HepG2 (cell line): ENCODE data around the gene SKP2. TPM values are rescaled to one million over a fixed set of nuclear protein-coding genes. Genes with fewer than 3 reads are reported as not detected.

Source experiments
- ATAC-seq: fragments of 200-7000 bp; cut with Tn5 transposase; 3 replicates; pipeline ENCODE4 v1.9.1; 2020; ENCODE audit warnings: mild to moderate bottlenecking, moderate library complexity
- BruUV-seq: library from RNA; stranded (reverse); fragments of 400-500 nt; replicated peaks from 2 replicates; lab custom pipeline; 2021; lab: Mats Ljungman, UMichigan
- CTCF ChIA-PET: fragments of 300-600 bp; formaldehyde crosslinking; extraction: SDS; loops from one replicate; lab custom pipeline; 2021; ENCODE audit warnings: low total read pairs, inconsistent platforms, low intra/inter-chr PET ratio; lab: Yijun Ruan, JAX
- POLR2A ChIA-PET: fragments of 350-600 bp; sonication (Branson Sonifier 250); formaldehyde crosslinking; loops from one replicate; lab custom pipeline; 2020; ENCODE audit warnings: antibody characterized with exemption, inconsistent platforms; lab: Yijun Ruan, JAX
- DNase-seq: peaks from one replicate; pipeline ENCODE4 v3.0.0-alpha.2; 2015; ENCODE audit warnings: low spot score
- FAIRE-seq: peaks from 3 replicates; lab custom pipeline; 2011; peaks lifted over from hg19 to GRCh38; lab: Jason Lieb, UNC
- H2AFZ ChIP-seq: one replicate; pipeline ENCODE4 v1.6.1; 2011; ENCODE audit warnings: low read length, inconsistent platforms
- H3K27ac ChIP-seq: fragments of 300-600 bp; 3 replicates; pipeline ENCODE4 v1.8.0; 2011; ENCODE audit warnings: mixed run types, mild to moderate bottlenecking, mixed read lengths, low read length, inconsistent platforms; ENCODE audit not compliant: insufficient read depth; ENCODE audit errors: extremely low read length
- H3K27me3 ChIP-seq, 2 experiments: fragments of 200-600 bp in 1 of 2; 2 replicates in 1 of 2; 3 replicates in 1 of 2; pipeline versions ENCODE4 v1.6.0 to v1.8.0; 2011; ENCODE audit warnings: low read length in 2 of 2, mild to moderate bottlenecking in 2 of 2, moderate library complexity in 2 of 2, inconsistent platforms in 1 of 2; ENCODE audit not compliant: insufficient read depth in 2 of 2, control insufficient read depth in 1 of 2
- H3K36me3 ChIP-seq, 2 experiments: fragments of 200-600 bp in 1 of 2; replicated peaks in 1 of 2; 2 replicates in 1 of 2; 3 replicates in 1 of 2; pipeline versions ENCODE4 v1.5.1 to v1.8.0; 2011; ENCODE audit warnings: low read length in 2 of 2, inconsistent platforms in 1 of 2; ENCODE audit not compliant: insufficient read depth in 2 of 2, control insufficient read depth in 1 of 2
- H3K4me1 ChIP-seq: 2 replicates; pipeline ENCODE4 v1.5.1; 2012; ENCODE audit warnings: low read length, inconsistent platforms; ENCODE audit not compliant: insufficient read depth
- H3K4me2 ChIP-seq: 2 replicates; pipeline ENCODE4 v1.6.0; 2011; ENCODE audit warnings: low read depth, low read length, inconsistent platforms
- H3K4me3 ChIP-seq, 3 experiments: fragments of 200-600 bp in 1 of 3; sonication (generic), shearing (Covaris generic) in 1 of 3; replicated peaks in 1 of 3; 2 replicates each; pipeline ENCODE4 v1.5.1; 2011 to 2016; ENCODE audit warnings: low read length in 3 of 3, inconsistent platforms in 2 of 3, low read depth in 2 of 3, mild to moderate bottlenecking in 2 of 3, control low read depth in 1 of 3, mixed read lengths in 1 of 3; ENCODE audit not compliant: insufficient read depth in 1 of 3
- H3K79me2 ChIP-seq: one replicate; pipeline ENCODE4 v1.6.1; 2011; ENCODE audit warnings: low read length, inconsistent platforms; ENCODE audit not compliant: insufficient read depth
- H3K9ac ChIP-seq: 2 replicates; pipeline ENCODE4 v1.6.0; 2011; ENCODE audit warnings: mild to moderate bottlenecking, low read depth, low read length, inconsistent platforms; ENCODE audit not compliant: insufficient read depth
- H3K9me3 ChIP-seq: 2 replicates; pipeline ENCODE4 v1.5.1; 2012; ENCODE audit warnings: mild to moderate bottlenecking, low read length
- H4K20me1 ChIP-seq: 2 replicates; pipeline ENCODE4 v1.6.0; 2011; ENCODE audit warnings: inconsistent platforms, mild to moderate bottlenecking, low read length, moderate library complexity; ENCODE audit not compliant: insufficient read depth
- ATF1 ChIP-seq: IDR thresholded peaks from 2 replicates; pipeline ENCODE4 v1.6.1; 2016; ENCODE audit warnings: mild to moderate bottlenecking, control low read depth
- CEBPB ChIP-seq: IDR thresholded peaks from 2 replicates; pipeline ENCODE4 v1.6.1; 2011; ENCODE audit warnings: low read depth, low read length, improper control_type of control experiment, borderline replicate concordance
- CEBPG ChIP-seq: IDR thresholded peaks from 2 replicates; pipeline ENCODE4 v1.6.1; 2016
- HNRNPLL ChIP-seq: fragments of 200-400 bp; formaldehyde crosslinking; IDR thresholded peaks from 2 replicates; pipeline ENCODE4 v1.6.1; 2017; ENCODE audit warnings: mild to moderate bottlenecking, low read depth, low read length; ENCODE audit not compliant: poor library complexity, severe bottlenecking
- PRDM4 ChIP-seq: sonication (generic); formaldehyde crosslinking; IDR thresholded peaks from 2 replicates; pipeline ENCODE4 v1.9.0; 2021; ENCODE audit warnings: missing genetic modification reagents, borderline replicate concordance
- SRF ChIP-seq: IDR thresholded peaks from 2 replicates; pipeline ENCODE4 v1.6.1; 2011; ENCODE audit warnings: mild to moderate bottlenecking, low read depth, low read length, moderate library complexity
- ZBTB21 ChIP-seq: sonication (generic); formaldehyde crosslinking; IDR thresholded peaks from 2 replicates; pipeline ENCODE4 v1.4.0; 2020; ENCODE audit warnings: missing genetic modification reagents
- ZNF335 ChIP-seq: sonication (generic); formaldehyde crosslinking; IDR thresholded peaks from 2 replicates; pipeline ENCODE4 v1.4.0; 2020; ENCODE audit warnings: missing genetic modification reagents
- ZXDC ChIP-seq: sonication (generic); formaldehyde crosslinking; IDR thresholded peaks from 2 replicates; pipeline ENCODE4 v1.5.0; 2020; ENCODE audit warnings: mild to moderate bottlenecking, missing genetic modification reagents
- WGBS: methylation state at CpG from one replicate; pipeline ENCODE4 v1.1.6; 2017; ENCODE audit warnings: low lambda C conversion rate; 5-methylcytosine and 5-hydroxymethylcytosine counted together
- in situ Hi-C: cut with HindIII; loops from 2 replicates; pipeline ENCODE4 v1.10.0; 2017; ENCODE audit warnings: low pct_unique_long_range_greater_than_20kb; ENCODE audit not compliant: extremely low pct_ligation_motif_present
- intact Hi-C: fragments of 100-400 bp; cut with micrococcal nuclease; formaldehyde crosslinking; loops from one replicate; pipeline ENCODE4 v1.10.0; 2022; ENCODE audit not compliant: unreplicated experiment
- polyA plus RNA-seq, 8 experiments: library from polyadenylated mRNA; depleted of rRNA in 3 of 8; stranded (reverse) in 7 of 8; unstranded in 1 of 8; fragments of >200 nt; fragmentation: Illumina TruSeq in 4 of 8; extraction: Trizol in 4 of 8; gene quantifications; 2 replicates each; pipeline versions ENCODE4 v1.2.1 to v1.2.3, GENCODE V29; 2011 to 2016; ENCODE audit warnings: low read depth in 4 of 8, missing spikeins in 1 of 8, mixed read lengths in 1 of 8; ENCODE audit not compliant: insufficient read depth in 1 of 8
- total RNA-seq, 5 experiments: library from RNA; depleted of rRNA; stranded (reverse); fragments of >200 nt; fragmentation: Illumina TruSeq; extraction: Trizol; gene quantifications; 2 replicates each; pipeline ENCODE4 v1.2.3, GENCODE V29; 2016; ENCODE audit warnings: low read depth in 1 of 5

SKP2 gene
- total and polyA plus RNA-seq, 2 of the 13 experiments (the other 11 are each of a cell fraction or from before 2014, with no cell fraction given): 29.6 to 84.1 TPM

DNA sequence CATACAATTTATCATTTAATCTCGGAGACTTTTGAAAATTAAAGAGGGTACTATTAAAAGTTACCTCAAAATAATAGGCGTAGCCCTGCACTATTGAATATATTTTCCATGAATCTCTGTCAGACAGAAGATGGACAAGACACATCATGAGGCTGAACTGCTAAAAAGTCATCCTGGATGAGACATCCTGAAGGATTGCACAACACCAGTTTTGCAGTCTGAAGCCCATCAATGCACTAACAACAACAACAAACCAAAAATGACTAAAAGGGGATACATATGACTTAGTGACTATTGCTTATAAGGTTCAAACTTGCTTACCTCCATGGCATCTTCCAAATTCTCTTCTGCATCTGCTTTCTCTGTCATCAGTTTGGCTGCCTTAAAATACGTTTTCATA is 15.9 kb upstream of the SKP2 start:
- FAIRE-seq (no peak), DNase-seq (no peak), ATAC-seq (no peak)
- no peak for TF ChIP-seq SRF
- TF ChIP-seq ZNF335 (CRISPR knock-in tag): no peak
- no peak for TF ChIP-seq HNRNPLL
- no peak for TF ChIP-seq ZXDC (CRISPR knock-in tag)
- no peak for TF ChIP-seq ZBTB21 (CRISPR knock-in tag)
- TF ChIP-seq CEBPB: peak; percentile 77
- TF ChIP-seq PRDM4 (CRISPR knock-in tag): no peak
- TF ChIP-seq CEBPG (CRISPR knock-in tag): peak; percentile 23; the same call in 1 of the 2 replicates
- no peak for TF ChIP-seq ATF1
- Histone ChIP-seq H4K20me1 (no peaks in the 10 kb centered on the region), H3K27me3 (no peaks in the 10 kb centered on the region), H3K36me3 (no peaks in the 10 kb centered on the region), H3K9ac (no peak overlapping the region), H3K4me1 (peaks cover 25% of the 10 kb centered on the region), H3K79me2 (no peaks in the 10 kb centered on the region), H3K4me3 (no peak overlapping the region), H2AFZ (no peak overlapping the region), H3K4me2 (no peak overlapping the region), H3K9me3 (no peaks in the 10 kb centered on the region), H3K27ac (no peak overlapping the region)
- ChIA-PET POLR2A (no interaction called here), CTCF (no interaction called here)
- WGBS: 93% methylated on average over 3 of the region's 3 CpGs
- intact Hi-C loops: no loop called here
- in situ Hi-C loops: no loop called here
- no TSS peak for BruUV-seq
